GM21390 (cell line): ENCODE data around the gene CACNA1S.

Experiments used
- ATAC-seq: cut with Tn5 transposase; IDR thresholded peaks from one replicate; pipeline ENCODE4 v1.9.1; 2021; ENCODE audit not compliant: unreplicated experiment

Gene CACNA1S

GRCh38 chr1:201039418-201039817, 72.8 kb downstream of the CACNA1S start:
- no peak for ATAC-seq

- ATAC-seq = no peak
These were observed 73.9 kb downstream of the CACNA1S start for GRCh38 chr1:201038186-201038876.

GRCh38 chr1:201036188-201036842, 75.9 kb downstream of the CACNA1S start:
- ATAC-seq = no peak

GRCh38 chr1:201034671-201035070, 77.6 kb downstream of the CACNA1S start:
- no peak for ATAC-seq

- no peak for ATAC-seq
These were observed 79.8 kb downstream of the CACNA1S start for GRCh38 chr1:201032408-201032807.

GRCh38 chr1:201028461-201028889, 83.8 kb downstream of the CACNA1S start:
- no peak for ATAC-seq

GRCh38 chr1:201026836-201027235, 85.4 kb downstream of the CACNA1S start:
- no peak for ATAC-seq

GRCh38 chr1:201026234-201026633, 86.0 kb downstream of the CACNA1S start:
- ATAC-seq = no peak

GRCh38 chr1:201025571-201026002, 86.6 kb downstream of the CACNA1S start:
- no peak for ATAC-seq

- ATAC-seq = no peak
These were observed 87.6 kb downstream of the CACNA1S start for GRCh38 chr1:201024625-201024998.

GRCh38 chr1:201023920-201024624, 88.2 kb downstream of the CACNA1S start:
- no peak for ATAC-seq

GRCh38 chr1:201023517-201023902, 88.7 kb downstream of the CACNA1S start, which contains the start of gene KIF21B:
Gene KIF21B (minus strand): TSS chr1:201023714. CDS start chr1:201023383, 331 bp downstream.
- peak; percentile 58 for ATAC-seq

GRCh38 chr1:201022820-201023516, 89.3 kb downstream of the CACNA1S start:
- ATAC-seq = no peak

GRCh38 chr1:201022493-201022819, 89.8 kb downstream of the CACNA1S start:
- no peak for ATAC-seq

- no peak for ATAC-seq
These were observed 90.4 kb downstream of the CACNA1S start for GRCh38 chr1:201021630-201022492.

GRCh38 chr1:201020721-201021629, 91.3 kb downstream of the CACNA1S start:
- ATAC-seq = no peak

- ATAC-seq = no peak
These were observed 92.1 kb downstream of the CACNA1S start for GRCh38 chr1:201020040-201020591.

GRCh38 chr1:201019321-201019977, 92.8 kb downstream of the CACNA1S start:
- ATAC-seq = peak; percentile 63

- no peak for ATAC-seq
These were observed 94.4 kb downstream of the CACNA1S start for GRCh38 chr1:201017828-201018163.
